GM18909 (cell line): ENCODE measurements around the gene SDK1.
"Not testable (repeated sequence)": the region's sequence is repeated elsewhere in the genome, so short reads cannot be mapped to it uniquely, and the experiment has no call there.

Experiments used
- ATAC-seq: cut with Tn5 transposase; IDR thresholded peaks from one replicate; pipeline ENCODE4 v1.9.1; 2021; ENCODE audit warnings: mild to moderate bottlenecking; ENCODE audit not compliant: unreplicated experiment, poor library complexity

The SDK1 gene

DNA sequence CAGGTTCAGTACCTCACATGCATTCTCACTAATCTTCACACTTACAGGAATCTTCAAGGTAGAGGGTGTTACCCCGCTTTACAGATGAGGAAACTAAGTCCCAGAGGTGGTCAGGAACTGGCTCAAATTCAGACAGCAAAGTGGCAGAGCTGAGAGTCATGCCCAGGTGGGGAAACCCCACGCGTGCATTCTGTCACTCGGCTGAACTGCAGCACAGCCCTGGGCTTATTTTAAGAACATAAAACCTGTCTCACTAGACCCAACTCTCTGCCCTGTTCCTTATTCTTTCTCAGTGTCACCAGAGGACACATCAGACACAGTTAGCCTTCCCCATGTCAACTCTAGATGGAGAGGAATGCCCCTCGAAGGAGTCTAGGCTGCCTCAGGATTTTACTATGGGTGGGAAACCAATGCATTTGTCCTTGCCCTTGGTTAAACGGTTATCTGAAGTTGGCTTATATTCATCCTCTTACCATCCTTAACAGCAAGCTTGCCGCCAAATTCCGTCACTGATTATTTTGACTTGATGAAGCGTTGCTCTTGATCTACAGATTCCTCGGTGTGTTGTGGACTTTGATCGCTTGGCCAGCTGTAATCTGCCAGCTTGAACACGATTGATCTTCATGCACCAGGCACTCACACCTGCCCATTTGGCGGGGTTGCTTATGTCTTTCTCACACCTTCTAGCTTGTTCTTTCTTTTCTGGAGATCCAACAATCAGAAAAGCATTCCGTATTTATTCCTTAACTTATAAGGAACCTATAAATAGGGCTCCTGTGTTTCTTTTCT lies 627.9 kb downstream of the SDK1 start:
- ATAC-seq = no peak

DNA sequence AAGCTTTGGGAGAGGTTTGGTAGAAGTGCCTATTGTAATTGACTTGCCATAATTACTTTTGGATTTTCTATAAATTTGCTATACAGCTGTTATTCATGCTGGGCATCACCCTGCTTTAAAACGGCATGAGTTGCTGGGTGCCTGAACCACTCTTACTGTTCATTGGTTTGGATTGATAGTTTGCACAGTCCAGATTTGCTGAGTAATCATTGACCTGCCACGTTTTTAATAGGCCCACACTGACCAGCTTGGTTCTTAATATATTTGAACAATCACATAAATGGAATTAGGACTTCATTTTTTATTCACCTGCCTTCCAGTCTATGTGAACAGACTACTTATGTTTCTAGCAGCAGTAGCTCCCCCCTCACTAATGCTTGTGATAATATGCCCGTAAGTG lies 630.8 kb downstream of the SDK1 start:
- ATAC-seq = no peak

DNA sequence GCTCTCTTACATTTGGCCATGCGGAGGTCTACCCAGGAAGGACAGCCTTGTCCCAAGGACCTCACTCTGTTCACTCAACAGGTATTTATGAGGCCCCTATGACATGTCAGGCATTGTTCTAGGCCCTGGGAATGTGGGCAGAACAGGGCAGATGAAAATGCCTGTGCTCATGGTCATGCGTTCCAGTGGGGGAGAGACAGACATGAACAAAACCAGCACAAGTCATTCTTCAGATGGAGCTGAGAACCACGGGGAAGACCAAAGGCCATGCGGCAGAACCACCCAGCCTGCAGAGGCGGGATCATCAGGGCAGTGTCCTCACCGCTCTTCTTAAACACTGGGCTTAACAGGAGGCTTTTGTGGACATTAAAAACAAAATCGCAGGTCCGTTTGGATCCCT lies 636.1 kb downstream of the SDK1 start:
- ATAC-seq = no peak

DNA sequence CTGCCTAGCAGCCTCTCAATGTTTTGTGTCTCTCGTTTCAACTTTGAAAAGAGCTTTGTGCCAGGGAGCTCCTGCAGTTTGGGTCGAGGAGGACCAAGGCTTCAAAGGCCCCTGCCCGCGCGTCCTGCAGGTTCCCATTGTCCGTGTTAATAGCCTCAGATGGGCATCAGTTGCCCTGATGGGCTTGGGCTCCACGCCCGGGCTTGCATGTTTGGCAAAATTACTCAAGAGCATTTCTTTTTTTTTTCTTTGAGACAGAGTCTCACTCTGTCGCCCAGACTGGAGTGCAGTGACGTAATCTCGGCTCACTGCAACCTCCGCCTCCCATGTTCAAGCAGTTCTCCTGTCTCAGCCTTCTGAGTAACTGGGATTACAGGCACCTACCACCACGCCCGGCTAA lies 636.6 kb downstream of the SDK1 start:
- no peak for ATAC-seq

DNA sequence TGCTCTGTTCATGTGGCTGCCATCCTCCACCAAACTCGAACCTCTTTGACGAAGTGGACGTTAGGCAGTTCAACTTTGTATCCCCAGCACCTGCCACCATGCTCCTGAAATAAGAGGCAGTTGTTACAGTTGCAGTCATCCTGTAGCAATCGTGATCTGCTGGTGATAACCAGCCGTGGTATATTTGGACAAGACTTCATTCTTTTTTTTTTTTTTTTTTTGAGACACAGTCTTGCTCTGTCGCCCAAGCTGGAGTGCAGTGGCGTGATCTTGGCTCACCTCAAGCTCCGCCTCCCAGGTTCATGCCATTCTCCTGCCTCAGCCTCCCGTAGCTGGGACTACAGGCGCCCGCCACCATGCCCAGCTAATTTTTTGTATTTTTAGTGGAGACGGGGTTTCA lies 640.7 kb downstream of the SDK1 start:
- ATAC-seq = not testable (repeated sequence)

DNA sequence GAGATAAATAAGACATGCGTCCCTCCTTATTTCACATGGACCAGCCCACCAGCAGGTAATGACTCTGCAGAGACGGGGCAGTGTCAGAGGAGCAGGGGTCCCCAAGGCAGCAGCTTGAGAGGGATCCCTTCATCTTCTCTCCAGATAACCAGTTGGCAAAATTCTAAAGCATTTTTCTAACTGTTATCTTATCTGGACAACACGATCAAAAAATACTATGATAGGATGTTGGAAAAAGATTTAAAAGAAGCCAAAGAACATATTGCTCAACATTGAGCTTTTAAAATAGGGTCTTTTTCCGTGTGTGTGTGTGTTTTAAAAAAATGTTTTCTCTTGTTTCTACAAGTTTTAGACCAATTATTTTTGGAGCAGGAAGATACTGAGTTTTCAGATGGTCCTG lies 641.2 kb downstream of the SDK1 start:
- ATAC-seq = no peak

DNA sequence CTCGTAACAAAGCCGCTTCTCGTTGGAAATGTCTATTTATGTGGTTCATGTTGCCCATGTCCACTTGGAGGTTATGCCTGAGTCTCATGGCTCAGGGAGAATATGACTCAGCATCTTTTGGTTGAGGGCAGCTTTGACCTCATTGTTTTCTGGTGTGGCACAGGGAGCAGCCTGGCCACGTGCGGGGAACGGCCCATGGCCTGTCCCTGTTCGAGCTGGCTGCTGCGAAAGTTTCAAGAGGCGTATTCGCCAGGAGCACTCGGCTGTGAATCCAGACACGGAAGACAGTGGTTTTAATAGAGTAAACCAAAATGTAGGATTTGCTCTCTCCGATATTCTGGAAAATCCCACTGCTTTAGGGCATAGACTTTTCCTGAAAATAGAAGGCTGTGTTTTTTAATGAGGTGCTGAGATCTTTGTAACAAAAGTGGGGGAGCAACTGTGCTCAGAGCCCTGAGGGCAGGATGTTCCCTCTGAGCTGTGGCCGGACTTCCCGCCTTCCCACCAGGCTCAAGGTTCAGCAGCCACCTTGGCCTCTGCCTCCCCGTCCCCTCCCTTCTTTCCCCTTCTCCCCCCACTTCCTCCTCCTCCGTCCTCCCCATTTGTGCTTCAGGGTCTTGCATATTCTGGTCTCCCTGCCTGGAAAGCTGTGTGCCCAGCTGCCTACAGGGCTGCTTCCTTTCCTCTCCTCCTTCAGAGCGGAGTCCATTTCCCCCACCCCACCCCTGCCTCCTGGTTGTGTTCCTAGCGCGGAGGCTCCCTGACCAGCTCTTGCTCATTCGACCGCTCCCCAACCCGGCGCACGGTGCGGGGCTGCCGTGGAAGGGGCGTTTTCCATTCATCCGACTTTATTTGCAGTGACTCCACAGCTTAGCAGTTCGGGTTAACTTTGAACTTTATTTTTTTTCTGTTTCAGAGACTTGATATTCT lies 642.0 kb downstream of the SDK1 start:
- no peak for ATAC-seq

DNA sequence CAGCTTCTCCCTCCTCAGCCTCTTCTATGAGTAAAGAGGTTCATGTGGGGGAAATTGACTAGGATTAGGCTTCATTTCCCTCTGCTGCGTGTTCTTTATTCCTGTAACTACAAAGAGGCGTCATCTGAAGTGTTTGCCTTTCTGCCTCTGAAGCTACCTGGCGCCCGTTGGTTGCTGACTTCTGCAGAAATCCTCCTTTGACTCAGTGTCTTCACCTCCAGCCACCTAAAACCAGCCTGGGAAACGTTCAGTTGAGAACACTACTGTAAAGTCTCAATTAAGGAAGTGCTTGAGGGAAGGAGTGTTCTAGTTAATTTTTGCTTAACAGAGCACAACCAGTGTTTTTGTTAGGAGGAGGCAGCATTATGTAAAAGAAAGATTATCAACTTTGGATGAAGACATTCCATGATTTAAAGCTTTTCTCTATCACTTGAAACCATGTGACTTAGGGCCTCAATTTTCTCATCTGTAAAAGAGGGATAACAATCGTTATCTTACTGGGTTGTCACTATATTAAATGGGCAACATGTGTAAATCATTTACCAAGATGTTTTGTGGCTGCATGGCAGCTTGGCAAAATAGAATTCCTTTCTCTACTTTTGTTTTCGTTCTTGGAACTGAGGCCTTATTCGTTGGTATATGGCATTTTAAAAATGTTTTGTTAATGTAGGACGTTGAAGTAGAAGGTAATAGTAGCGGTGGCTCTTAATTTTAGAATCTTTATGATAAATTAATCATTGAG lies 642.9 kb downstream of the SDK1 start:
- ATAC-seq = no peak

DNA sequence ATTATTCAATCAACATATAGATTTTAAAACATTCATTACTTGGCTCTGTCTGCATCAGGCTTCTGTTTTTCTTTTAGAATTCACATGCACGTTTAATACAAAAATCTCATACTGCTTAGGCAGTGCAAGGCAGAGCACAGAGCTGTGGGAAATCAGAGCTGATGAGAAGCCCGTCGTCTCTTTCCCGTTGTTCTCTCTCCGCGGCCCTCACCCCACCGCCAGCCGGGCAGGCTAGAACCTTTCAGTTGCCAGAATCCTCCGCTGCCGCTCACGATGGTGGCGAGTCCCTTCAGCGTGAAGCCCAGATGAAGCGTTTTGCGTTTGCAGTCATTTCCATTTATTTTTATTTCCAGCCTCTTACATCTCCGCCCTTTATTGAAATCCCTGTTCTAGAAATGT lies 648.2 kb downstream of the SDK1 start:
- no peak for ATAC-seq

DNA sequence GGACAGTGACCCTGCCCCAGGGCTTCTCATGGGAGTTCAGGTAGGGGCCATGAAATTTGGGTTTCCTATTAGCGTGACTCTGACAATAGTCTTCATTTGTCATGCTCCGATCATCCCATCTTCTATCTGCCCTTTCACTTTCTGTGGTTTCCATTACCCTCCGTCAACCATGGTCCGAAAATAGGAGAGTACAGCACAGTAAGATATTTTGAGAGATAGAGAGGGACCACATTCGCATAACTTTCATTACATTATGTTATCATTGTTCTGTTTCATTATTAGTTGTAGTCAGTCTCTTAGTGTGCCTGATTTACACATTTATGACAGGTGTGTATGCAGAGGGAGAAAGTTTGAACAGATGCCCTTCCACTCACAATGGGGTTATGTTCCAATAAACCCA lies 649.2 kb downstream of the SDK1 start:
- ATAC-seq = no peak

DNA sequence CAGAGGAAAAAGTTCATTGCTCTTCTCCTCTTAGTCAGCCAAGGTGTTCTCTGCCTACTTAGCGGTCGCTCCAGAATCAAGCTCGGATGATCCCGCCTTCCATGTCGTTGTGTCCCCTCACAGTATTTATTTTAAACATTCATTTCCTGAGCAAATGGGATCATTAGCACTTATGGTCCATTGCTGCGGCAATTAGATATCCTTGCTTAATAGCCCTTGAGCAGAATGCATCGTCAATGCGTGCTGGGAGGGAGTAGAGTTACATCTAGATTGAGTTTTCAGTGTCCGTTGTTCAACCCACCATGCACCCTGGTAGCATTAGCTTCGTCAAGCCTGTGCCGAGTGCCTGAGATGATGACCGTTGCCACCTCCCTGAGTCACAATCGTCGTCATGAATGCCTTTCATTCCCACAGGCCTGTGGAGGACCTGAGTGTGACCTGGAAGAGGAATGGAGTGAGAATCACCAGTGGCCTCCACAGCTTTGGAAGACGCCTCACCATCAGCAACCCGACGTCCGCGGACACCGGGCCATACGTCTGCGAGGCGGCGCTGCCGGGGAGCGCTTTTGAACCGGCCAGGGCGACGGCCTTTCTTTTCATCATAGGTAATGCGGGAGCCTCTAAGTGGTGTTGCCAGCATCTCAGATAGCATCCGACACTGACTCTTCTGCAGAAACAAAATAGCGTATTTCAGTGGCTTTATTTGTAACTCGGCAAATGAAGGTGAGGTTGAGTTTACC lies 650.4 kb downstream of the SDK1 start:
- ATAC-seq = no peak

DNA sequence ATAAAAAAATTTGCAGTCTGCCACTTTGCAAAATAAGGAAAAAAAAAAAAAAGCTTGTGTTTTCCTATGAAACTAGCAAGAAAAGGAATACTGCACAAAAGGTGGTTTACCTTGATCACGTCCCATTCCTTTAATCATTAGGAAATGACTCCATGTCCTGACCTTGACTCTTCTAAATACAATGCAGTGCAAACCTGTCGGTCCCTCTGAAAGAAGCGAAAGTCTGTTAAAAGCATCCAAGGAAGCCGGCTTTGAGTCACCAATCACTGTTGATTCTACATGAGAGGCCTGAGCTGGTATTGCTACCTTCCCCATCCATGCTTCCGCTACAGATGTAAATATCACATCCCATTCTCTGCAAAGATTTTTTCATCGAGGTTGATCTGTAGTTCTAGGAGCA lies 652.1 kb downstream of the SDK1 start:
- no peak for ATAC-seq

DNA sequence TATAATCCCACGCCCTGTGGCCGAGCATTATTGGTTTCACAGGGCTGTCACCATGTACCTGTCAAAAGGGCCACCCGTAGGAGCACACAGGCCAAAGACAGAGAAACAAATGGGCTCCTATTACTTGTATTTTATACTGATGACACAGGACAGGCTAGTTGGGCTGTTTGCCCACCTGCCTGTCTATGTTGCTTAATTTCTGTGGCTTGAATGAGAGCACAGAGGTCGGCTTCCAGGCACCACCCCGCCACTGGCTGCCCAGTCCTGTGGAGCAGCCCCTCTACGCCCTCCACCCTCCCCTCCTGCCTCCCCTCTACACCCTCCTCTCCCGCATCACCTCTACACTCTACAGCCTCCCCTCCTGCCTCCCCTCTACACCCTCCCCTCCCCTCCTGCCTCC lies 652.9 kb downstream of the SDK1 start:
- ATAC-seq = no peak

DNA sequence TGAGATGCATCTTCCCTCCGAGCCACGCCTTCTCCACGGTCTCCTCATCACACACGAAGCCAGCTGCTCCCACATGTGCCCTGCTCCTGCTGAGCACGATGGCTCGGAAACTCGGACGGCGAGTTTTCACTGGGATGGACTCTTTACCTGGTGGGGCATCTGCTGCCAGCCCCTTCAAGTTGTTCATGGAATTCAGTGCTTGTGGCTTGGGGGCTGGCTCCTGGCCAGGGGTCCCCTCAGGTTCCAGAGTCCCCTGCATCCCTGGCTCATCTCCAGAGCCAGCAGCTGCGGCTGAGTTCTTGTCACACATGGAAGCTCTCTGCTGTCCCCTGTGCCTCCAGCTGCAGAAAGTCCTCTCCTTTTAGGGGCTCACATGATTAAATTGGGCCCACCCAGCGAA lies 654.0 kb downstream of the SDK1 start:
- ATAC-seq = no peak

DNA sequence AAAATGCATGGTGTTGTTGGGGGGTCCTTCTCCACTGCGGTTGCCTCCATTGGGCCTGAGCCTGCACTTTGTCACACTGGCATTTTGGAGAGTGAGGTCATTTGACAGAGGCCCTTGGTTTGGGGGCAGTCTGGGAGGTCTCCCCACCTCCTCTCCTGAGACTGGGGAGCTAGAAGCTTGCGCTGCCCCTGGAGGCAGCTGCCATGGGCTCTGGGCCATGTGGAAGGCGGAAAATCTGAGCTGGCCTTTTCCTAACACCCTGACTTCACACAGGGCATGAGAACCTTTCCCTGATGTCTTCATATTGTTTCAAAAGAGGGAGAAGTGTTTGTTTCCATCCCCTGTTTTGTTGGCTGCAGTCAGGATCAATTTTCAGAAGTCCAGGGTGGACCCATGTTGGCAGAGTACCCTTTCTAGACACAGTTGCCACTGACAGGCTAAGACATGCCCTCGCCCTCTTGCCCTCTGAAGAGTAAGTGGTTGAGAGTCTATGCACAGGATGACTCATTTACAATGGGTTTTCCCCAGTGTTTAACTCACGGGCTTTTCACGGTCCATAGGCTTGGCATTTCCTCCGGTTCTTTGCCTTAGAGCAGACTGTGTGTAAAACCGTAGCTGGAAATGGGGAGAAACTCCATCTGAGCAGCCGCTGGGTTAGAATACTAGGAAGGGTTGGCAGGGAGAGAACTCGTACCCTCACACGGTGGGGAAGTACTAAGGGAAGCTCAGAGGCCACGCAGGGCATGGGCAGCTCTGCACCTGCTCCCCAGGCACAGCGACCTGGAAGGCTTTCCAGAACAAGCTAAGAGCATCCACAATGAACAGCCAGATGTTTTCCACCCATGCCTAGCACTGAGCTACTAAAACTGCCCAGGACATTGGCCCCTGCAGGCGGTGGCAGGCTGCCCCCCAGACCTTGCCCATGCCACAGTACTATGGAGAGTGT lies 655.0 kb downstream of the SDK1 start:
- ATAC-seq = peak; percentile 93

DNA sequence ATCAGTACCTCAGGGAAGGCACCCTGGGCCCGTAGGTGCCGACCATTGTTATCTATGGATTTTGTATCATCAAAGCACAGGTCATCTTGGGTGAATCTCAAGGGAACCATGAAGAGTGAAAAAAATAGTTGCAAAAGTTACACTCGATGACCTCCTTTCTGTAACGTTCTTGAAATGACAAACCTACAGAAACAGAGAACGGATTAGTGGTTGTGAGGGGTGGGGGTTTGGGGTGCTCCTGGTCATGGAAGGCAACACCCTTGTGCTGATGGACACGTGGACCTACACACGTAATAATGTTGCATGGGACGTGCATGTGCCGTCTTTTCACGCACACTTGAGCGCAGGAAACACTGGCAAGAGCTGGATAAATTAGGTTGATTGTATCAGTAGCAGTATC lies 655.9 kb downstream of the SDK1 start:
- ATAC-seq = peak; percentile 33

DNA sequence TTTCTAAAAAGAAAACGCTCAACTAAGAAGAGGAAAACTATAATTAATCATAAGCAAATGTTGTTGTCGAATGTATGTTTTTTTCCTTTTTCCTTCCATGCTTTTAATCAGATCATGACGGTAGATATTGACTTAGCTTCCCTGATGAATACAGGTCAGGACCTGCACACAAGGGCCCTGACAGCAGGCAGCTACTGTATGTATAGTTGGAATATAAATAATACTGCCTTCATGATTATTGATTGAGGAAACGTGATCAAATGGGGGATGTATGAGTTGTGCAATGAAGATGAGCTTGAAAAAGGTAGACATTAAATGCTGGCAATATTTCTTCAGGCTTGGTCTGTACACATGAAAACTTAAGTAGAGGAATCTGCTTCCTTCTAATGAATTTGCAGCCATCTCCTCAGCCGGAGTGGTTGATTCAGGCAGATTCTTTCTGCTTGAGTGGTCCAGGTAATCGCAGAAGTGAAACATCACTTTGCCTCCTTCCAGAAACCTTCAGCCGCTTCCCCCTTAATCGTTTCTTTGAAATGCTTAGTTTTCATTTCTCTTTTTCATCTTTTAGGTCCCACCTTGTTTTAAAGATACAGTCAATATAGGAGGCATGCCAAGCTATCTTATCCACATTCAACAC lies 656.5 kb downstream of the SDK1 start:
- ATAC-seq = no peak

DNA sequence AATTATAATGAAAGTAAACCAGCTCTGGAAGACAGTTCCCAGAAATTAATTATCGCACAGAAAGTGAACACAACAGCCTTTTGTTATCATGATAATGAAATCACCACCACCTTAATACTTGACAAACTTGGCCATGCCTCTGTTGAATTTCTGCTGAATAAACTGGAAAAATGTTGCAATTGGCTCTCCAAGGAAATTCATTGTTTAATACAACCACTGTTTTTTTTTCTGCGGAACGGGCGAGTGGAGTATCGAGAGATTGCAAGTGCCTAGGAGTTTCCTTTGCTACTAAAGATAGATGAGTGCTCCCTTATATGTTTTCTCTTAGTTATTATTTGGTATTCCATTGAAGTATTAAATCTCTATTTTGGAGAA lies 657.0 kb downstream of the SDK1 start:
- no peak for ATAC-seq

DNA sequence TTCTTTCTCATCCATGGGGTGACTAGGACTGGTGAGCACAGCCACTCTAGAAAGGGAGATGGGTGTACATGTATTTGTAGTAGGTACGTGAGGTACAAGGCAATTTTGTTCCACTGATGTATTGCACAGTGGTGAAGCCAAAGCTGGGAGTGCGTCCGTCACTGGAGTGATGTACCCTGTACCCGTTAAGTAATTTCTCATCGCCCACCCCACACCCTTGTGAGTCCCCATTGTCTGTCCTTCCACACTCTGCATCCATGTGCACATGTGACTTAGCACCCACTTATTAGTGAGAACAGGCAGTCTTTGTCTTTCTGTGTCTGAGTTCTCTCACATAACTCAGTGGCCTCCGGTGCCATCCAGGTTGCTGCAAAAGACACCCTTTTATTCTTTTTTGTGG lies 658.3 kb downstream of the SDK1 start:
- no peak for ATAC-seq
